Epidermal melanocyte (primary cell): ENCODE data around the gene SMDT1.
"Not testable (repeated sequence)": the region's sequence is repeated elsewhere in the genome, so short reads cannot be mapped to it uniquely, and the experiment has no call there.

Experiments used
- DNase-seq: peaks from one replicate; pipeline ENCODE4 v3.0.0; 2011; ENCODE audit warnings: low spot score; ENCODE audit not compliant: insufficient read length

The SMDT1 gene

GRCh38 chr22:42070517-42071422, 8.7 kb upstream of the SMDT1 start, which contains the start of gene NAGA:
NAGA (minus strand) TSS chr22:42070812; CDS start chr22:42070297, 515 bp downstream.
- peak; percentile 97 for DNase-seq

- DNase-seq: not testable (repeated sequence)
Observed at GRCh38 chr22:42071508-42071907, 8.0 kb upstream of the SMDT1 start.

- no peak for DNase-seq
Observed at GRCh38 chr22:42072606-42073330, 6.7 kb upstream of the SMDT1 start.

GRCh38 chr22:42073621-42074041, 5.9 kb upstream of the SMDT1 start:
- DNase-seq: no peak

GRCh38 chr22:42074132-42074811, 5.2 kb upstream of the SMDT1 start, which contains the start of gene PHETA2:
PHETA2 (plus strand) TSS chr22:42074248; CDS start chr22:42077294, 3,046 bp downstream.
- DNase-seq: no peak

- no peak for DNase-seq
Observed at GRCh38 chr22:42074846-42075676, 4.4 kb upstream of the SMDT1 start.

GRCh38 chr22:42076764-42077485, 2.6 kb upstream of the SMDT1 start:
- DNase-seq: no peak

- no peak for DNase-seq
Observed at GRCh38 chr22:42077486-42078125, 1.9 kb upstream of the SMDT1 start.

GRCh38 chr22:42078469-42079318, 806 bp upstream of the SMDT1 start:
- no peak for DNase-seq

GRCh38 chr22:42080287-42080686, 787 bp downstream of the SMDT1 start:
- no peak for DNase-seq

GRCh38 chr22:42083119-42083518, 3.6 kb downstream of the SMDT1 start:
- no peak for DNase-seq

GRCh38 chr22:42084874-42085273, 5.4 kb downstream of the SMDT1 start:
- DNase-seq: no peak

- no peak for DNase-seq
Observed at GRCh38 chr22:42086051-42086450, 6.6 kb downstream of the SMDT1 start.

GRCh38 chr22:42090596-42091454, 11.3 kb downstream of the SMDT1 start, which contains the start of gene NDUFA6:
NDUFA6 (minus strand) TSS chr22:42090772; CDS start chr22:42090744, 28 bp downstream.
- peak; percentile 93 for DNase-seq

GRCh38 chr22:42091455-42091782, 11.9 kb downstream of the SMDT1 start:
- DNase-seq: no peak

- DNase-seq: no peak
Observed at GRCh38 chr22:42101199-42101598, 21.7 kb downstream of the SMDT1 start.

- not testable (repeated sequence) for DNase-seq
Observed at GRCh38 chr22:42104332-42104860, 24.9 kb downstream of the SMDT1 start.
